ENCODE results near the gene STX3. TPM values are rescaled to one million over a fixed set of nuclear protein-coding genes. Genes with fewer than 3 reads are reported as not detected.
A peak's percentile ranks its signal among the peaks of the same experiment; 100 is the strongest.

The STX3 gene
- 10 to 100 TPM in 4 of 5 donors, 1 to 10 TPM in 1; 8.9 to 13.3 (median 11.4) TPM for total RNA-seq
- total RNA-seq (2013), result 14.5 TPM
- 8.5 to 33.8 (median 21.1) reads per million in 29 experiments for total RNA-seq

DNA sequence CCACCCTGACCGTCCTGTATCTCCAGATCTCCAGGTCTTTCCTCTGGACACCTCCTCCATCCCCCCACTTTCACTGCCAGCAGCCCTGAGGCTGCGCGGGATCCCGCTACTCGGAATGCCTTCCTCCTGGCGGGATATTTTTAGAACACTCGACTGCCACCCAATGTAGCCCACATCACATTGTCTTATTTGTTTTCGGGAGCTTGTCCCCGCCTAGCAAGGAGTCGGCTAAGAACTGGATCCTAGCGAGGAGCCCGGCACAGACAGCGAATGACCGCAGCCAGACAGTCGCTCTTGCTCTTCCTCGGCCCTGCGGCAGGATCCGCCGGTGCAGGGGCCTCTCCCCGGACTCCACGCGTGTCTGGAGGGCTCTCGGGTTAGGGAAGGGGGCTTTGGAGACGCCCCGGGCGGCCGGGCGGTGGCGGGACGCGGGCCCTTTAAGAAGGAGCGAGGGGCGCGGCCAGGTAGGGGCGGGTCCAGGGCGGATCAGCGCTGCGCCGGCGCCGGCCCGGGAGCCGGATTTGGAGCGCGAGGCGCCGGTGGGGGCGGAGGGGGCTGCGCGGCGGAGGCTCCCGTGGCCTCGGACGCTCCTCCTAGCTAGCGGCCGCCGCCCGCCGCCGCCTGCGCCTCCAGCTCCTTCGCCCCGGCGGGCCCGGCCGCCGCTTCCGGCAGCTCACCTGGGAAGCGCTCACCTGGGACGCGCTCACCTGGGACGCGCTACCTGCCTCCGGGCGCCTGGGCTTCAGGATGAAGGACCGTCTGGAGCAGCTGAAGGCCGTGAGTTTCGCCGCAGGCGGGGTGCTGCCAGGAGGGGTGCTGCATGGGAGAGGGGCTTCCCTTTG is at the start of gene STX3:
STX3 (plus strand) TSS at position 518 of the 842 bp plus-strand sequence; CDS start at position 748, 230 bp downstream.
- Mint-ChIP-seq H3K4me3 (peak within 1 kb of the TSS; percentile 83 to 95 (median 89)), H3K27me3 (peaks cover 3 to 5% of the 10 kb centered on the region in 2 donors), H3K4me1 (peaks cover 28 to 36% (median 29%) of the 10 kb centered on the region in 3 donors), H3K27ac (peak within 1 kb of the TSS; percentile 73 to 83), H3K9me3 (no peaks in the 10 kb centered on the region), H3K36me3 (no peaks in the 10 kb centered on the region)
- no peaks in the 10 kb centered on the region for H3K9me3 ChIP-seq
- H3K36me3 ChIP-seq (ENCODE audit: control insufficient read depth in 2 of 2, extremely low read depth in 1 of 2, insufficient read depth in 1 of 2, low read length in 1 of 2), result no peaks in the 10 kb centered on the region
- ChIA-PET CTCF (interaction anchor here (0.5 to 3.6 kb wide), 13 partner anchors 11 to 198 kb away, joined by 3 to 28 read pairs (median 6); partner anchors contain the start of gene MRPL16 (in 1 of the 2)), POLR2A (no interaction called here)
- ATAC-seq (replicated peaks in 1 of 4) (peak; percentile 89 to 92 (median 90)), DNase-seq (peak; percentile 35 to 80 (median 61))
- H3K4me1 ChIP-seq (ENCODE audit: control insufficient read depth in 1 of 2, extremely low read depth in 1 of 2, insufficient read depth in 2 of 2, low read length in 2 of 2), result peaks cover 6 to 24% of the 10 kb centered on the region in 2 experiments
- H3K27me3 ChIP-seq (replicated peaks in 1 of 2; ENCODE audit: control insufficient read depth in 2 of 2, extremely low read depth in 1 of 2, insufficient read depth in 2 of 2, low read length in 1 of 2), result peaks cover 0 to 3% of the 10 kb centered on the region in 2 experiments
- H3K4me3 ChIP-seq (ENCODE audit: control insufficient read depth in 1 of 2, extremely low read depth in 1 of 2, low read length in 1 of 2), result peak within 1 kb of the TSS; percentile 70 to 96
- peak within 1 kb of the TSS; percentile 1 for H3K27ac ChIP-seq (ENCODE audit: low read length)
- under 1% methylated on average over 73 of the region's 80 CpGs for WGBS (ENCODE audit: insufficient coverage)

DNA sequence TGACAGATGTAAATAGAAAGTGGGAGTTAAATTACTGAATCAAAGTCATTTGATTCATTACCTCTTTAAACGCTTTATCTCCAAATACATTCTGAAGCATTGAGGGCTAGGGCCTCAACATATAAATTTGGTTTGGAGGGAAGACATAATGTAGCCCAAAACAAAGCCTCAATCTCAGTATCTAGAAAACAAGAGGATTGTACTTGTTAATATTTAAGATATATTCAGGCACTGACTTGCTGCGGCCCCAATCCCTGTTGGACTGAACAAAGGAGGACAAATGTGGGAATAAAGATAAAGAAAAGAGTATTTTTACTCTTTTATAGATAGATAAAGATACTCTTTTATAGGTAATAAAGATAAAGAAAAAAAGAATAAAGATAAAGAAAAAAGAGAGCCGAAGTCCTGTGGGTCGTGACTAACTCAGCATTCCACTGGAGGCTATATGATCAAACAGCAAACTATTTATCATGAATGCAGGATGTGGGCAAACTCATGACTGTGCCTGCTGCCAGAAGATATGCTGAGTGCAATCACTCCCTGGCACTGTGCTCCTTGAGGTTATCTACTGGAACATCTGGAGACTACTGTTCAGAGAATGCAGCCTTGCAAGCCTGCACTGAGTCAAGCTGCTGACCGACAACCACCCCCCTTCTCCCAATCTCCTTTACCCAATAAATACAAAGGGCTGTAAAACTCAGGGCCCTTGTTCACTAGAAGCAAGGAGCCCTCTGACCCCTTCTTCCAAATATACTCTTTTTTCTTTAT is 48.5 kb upstream of the STX3 start:
- no peak for ATAC-seq (replicated peaks in 1 of 4)
- WGBS (ENCODE audit: insufficient coverage), result no CpG with 5 or more reads among the region's 5 CpGs
- Histone ChIP-seq H3K4me3 (ENCODE audit: control insufficient read depth in 1 of 2, extremely low read depth in 1 of 2, low read length in 1 of 2) (no peak overlapping the region), H3K27ac (ENCODE audit: low read length) (no peak overlapping the region), H3K27me3 (replicated peaks in 1 of 2; ENCODE audit: control insufficient read depth in 2 of 2, extremely low read depth in 1 of 2, insufficient read depth in 2 of 2, low read length in 1 of 2) (peaks cover 0 to 12% of the 10 kb centered on the region in 2 experiments), H3K36me3 (ENCODE audit: control insufficient read depth in 2 of 2, extremely low read depth in 1 of 2, insufficient read depth in 1 of 2, low read length in 1 of 2) (no peaks in the 10 kb centered on the region), H3K4me1 (ENCODE audit: control insufficient read depth in 1 of 2, extremely low read depth in 1 of 2, insufficient read depth in 2 of 2, low read length in 2 of 2) (no peaks in the 10 kb centered on the region), H3K9me3 (no peaks in the 10 kb centered on the region)
- Mint-ChIP-seq H3K27ac (no peak overlapping the region), H3K27me3 (peaks cover 24 to 25% of the 10 kb centered on the region in 2 donors), H3K4me1 (no peaks in the 10 kb centered on the region), H3K36me3 (no peaks in the 10 kb centered on the region), H3K4me3 (no peak overlapping the region), H3K9me3 (peaks cover 0 to 3% (median 0%) of the 10 kb centered on the region in 3 donors)
- ChIA-PET CTCF (no interaction called here), POLR2A (no interaction called here)
- DNase-seq, result no peak

DNA sequence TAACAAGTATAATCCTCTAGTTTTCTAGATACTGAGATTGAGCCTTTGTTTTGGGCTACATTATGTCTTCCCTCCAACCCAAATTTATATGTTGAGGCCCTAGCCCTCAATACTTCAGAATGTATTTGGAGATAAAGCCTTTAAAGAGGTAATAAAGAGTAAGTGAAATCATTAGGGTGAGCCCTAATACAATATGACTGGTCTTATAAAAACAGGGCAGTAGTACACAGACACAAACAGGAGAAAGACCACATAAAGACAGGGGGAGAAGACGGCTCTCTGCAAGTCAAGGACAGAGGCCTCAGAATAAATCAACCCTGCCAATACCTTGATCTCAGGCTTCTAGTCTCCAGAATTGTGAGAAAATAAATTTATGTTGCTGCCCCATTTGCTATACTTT is 47.8 kb upstream of the STX3 start:
- ATAC-seq (replicated peaks in 1 of 4) (no peak), DNase-seq (no peak)
- Histone ChIP-seq H3K9me3 (no peaks in the 10 kb centered on the region), H3K4me1 (ENCODE audit: control insufficient read depth in 1 of 2, extremely low read depth in 1 of 2, insufficient read depth in 2 of 2, low read length in 2 of 2) (no peaks in the 10 kb centered on the region), H3K27me3 (replicated peaks in 1 of 2; ENCODE audit: control insufficient read depth in 2 of 2, extremely low read depth in 1 of 2, insufficient read depth in 2 of 2, low read length in 1 of 2) (peaks cover 0 to 12% of the 10 kb centered on the region in 2 experiments), H3K4me3 (ENCODE audit: control insufficient read depth in 1 of 2, extremely low read depth in 1 of 2, low read length in 1 of 2) (no peak overlapping the region), H3K36me3 (ENCODE audit: control insufficient read depth in 2 of 2, extremely low read depth in 1 of 2, insufficient read depth in 1 of 2, low read length in 1 of 2) (no peaks in the 10 kb centered on the region), H3K27ac (ENCODE audit: low read length) (no peak overlapping the region)
- ChIA-PET POLR2A (no interaction called here), CTCF (no interaction called here)
- H3K27me3 Mint-ChIP-seq, result peaks cover 21 to 22% of the 10 kb centered on the region in 2 donors
- H3K36me3 Mint-ChIP-seq, result no peaks in the 10 kb centered on the region
- no CpG with 5 or more reads among the region's 1 CpG for WGBS (ENCODE audit: insufficient coverage)
- peaks cover 0 to 3% (median 0%) of the 10 kb centered on the region in 3 donors for H3K9me3 Mint-ChIP-seq
- no peak overlapping the region for H3K27ac Mint-ChIP-seq
- H3K4me1 Mint-ChIP-seq, result no peaks in the 10 kb centered on the region
- no peak overlapping the region for H3K4me3 Mint-ChIP-seq

DNA sequence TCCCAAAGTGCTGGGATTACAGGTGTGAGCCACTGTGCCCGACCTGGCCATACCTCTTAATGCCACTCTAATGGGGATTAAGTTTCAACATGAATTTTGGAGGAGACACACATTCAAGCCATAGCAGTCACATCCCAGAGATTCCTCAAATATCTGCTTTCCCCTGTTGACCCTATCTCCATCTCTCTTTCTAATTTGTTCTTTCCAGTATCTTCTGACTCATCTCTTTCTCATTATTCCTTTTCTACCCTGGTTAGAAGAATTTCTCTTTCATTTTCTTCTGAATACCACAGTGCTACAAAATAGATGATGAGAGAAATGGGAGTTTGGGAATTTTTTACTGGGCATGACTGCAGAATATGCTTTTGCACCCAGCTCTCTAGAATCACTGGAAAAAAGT is 46.6 kb upstream of the STX3 start:
- ChIA-PET CTCF (no interaction called here), POLR2A (no interaction called here)
- Mint-ChIP-seq H3K27me3 (peaks cover 24 to 27% of the 10 kb centered on the region in 2 donors), H3K4me3 (no peak overlapping the region), H3K4me1 (no peaks in the 10 kb centered on the region), H3K9me3 (peaks cover 0 to 3% (median 0%) of the 10 kb centered on the region in 3 donors), H3K36me3 (no peaks in the 10 kb centered on the region), H3K27ac (no peak overlapping the region)
- Histone ChIP-seq H3K36me3 (ENCODE audit: control insufficient read depth in 2 of 2, extremely low read depth in 1 of 2, insufficient read depth in 1 of 2, low read length in 1 of 2) (no peaks in the 10 kb centered on the region), H3K9me3 (no peaks in the 10 kb centered on the region), H3K4me1 (ENCODE audit: control insufficient read depth in 1 of 2, extremely low read depth in 1 of 2, insufficient read depth in 2 of 2, low read length in 2 of 2) (no peaks in the 10 kb centered on the region), H3K4me3 (ENCODE audit: control insufficient read depth in 1 of 2, extremely low read depth in 1 of 2, low read length in 1 of 2) (no peak overlapping the region), H3K27ac (ENCODE audit: low read length) (no peak overlapping the region), H3K27me3 (replicated peaks in 1 of 2; ENCODE audit: control insufficient read depth in 2 of 2, extremely low read depth in 1 of 2, insufficient read depth in 2 of 2, low read length in 1 of 2) (peaks cover 0 to 12% of the 10 kb centered on the region in 2 experiments)
- ATAC-seq (replicated peaks in 1 of 4) (no peak), DNase-seq (no peak)
- WGBS (ENCODE audit: insufficient coverage), result no CpG with 5 or more reads among the region's 1 CpG

DNA sequence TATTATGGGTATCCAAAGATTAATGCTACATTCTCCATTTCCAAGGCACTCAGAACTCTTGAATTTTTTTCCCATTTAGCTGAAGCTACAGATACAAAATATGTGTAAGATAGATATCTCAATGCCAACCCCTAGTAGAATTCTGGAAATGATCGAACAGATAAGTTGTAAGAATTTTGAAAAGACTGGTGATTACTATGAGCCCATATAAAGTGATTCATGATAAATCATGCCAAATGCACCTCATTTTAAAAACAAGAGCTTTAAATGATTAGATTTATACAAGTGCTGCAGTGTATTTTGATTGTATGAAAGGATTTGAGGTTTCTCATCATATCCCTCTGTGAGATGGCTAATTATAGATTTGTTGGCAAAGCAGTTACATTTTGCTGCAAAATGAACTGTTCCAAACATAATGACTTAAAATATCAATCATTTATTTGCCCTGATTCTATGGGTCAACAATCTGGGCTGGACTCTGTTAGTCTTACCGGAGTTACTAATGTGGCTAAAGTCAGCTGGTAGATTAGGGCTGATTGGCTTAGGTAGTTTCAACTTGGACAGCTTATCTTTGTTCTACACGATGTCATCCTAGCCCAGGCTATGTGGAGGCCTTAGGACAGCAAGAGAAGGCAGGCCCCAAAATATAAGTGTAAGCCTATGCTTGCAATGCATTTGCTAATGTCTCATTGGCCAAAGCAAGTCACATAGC is 44.9 kb upstream of the STX3 start:
- DNase-seq (no peak), ATAC-seq (replicated peaks in 1 of 4) (no peak)
- 75% methylated on average over 2 of the region's 3 CpGs for WGBS (ENCODE audit: insufficient coverage)
- no peak overlapping the region for H3K27ac ChIP-seq (ENCODE audit: low read length)
- peaks cover 0 to 12% of the 10 kb centered on the region in 2 experiments for H3K27me3 ChIP-seq (replicated peaks in 1 of 2; ENCODE audit: control insufficient read depth in 2 of 2, extremely low read depth in 1 of 2, insufficient read depth in 2 of 2, low read length in 1 of 2)
- no peaks in the 10 kb centered on the region for H3K4me1 ChIP-seq (ENCODE audit: control insufficient read depth in 1 of 2, extremely low read depth in 1 of 2, insufficient read depth in 2 of 2, low read length in 2 of 2)
- Mint-ChIP-seq H3K27me3 (peaks cover 19 to 25% of the 10 kb centered on the region in 2 donors), H3K27ac (no peak overlapping the region), H3K4me3 (no peak overlapping the region), H3K4me1 (no peaks in the 10 kb centered on the region), H3K36me3 (no peaks in the 10 kb centered on the region), H3K9me3 (no peaks in the 10 kb centered on the region)
- no peaks in the 10 kb centered on the region for H3K9me3 ChIP-seq
- H3K4me3 ChIP-seq (ENCODE audit: control insufficient read depth in 1 of 2, extremely low read depth in 1 of 2, low read length in 1 of 2), result no peak overlapping the region
- POLR2A ChIA-PET, result no interaction called here
- no peaks in the 10 kb centered on the region for H3K36me3 ChIP-seq (ENCODE audit: control insufficient read depth in 2 of 2, extremely low read depth in 1 of 2, insufficient read depth in 1 of 2, low read length in 1 of 2)
- CTCF ChIA-PET, result no interaction called here

DNA sequence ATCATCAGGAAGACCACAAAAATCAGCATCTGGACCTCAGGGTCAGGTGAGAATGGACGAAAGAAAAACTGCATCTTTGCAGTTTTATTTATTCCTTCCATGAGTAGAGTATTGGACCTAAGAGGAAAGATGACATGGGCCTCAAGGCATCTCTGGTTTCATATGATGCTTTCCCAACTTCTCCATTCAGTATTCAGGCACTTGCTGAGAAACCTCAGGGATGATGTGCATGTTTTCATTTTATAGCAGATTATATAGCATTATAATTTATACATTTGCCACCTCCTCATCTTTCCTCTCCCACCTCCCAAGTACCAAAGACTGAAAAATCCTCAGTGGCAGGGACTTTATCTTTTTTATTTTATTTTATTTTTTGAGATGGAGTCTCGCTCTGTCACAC is 41.4 kb upstream of the STX3 start, which contains the start of gene OR10V1:
OR10V1 (minus strand) TSS at position 101 of the 400 bp plus-strand sequence; CDS start at position 101, 0 bp downstream.
- ATAC-seq (replicated peaks in 1 of 4), result no peak
- Histone ChIP-seq H3K27me3 (replicated peaks in 1 of 2; ENCODE audit: control insufficient read depth in 2 of 2, extremely low read depth in 1 of 2, insufficient read depth in 2 of 2, low read length in 1 of 2) (peaks cover 0 to 5% of the 10 kb centered on the region in 2 experiments), H3K27ac (ENCODE audit: low read length) (no peak within 1 kb of the TSS), H3K4me1 (ENCODE audit: control insufficient read depth in 1 of 2, extremely low read depth in 1 of 2, insufficient read depth in 2 of 2, low read length in 2 of 2) (no peaks in the 10 kb centered on the region), H3K36me3 (ENCODE audit: control insufficient read depth in 2 of 2, extremely low read depth in 1 of 2, insufficient read depth in 1 of 2, low read length in 1 of 2) (no peaks in the 10 kb centered on the region), H3K9me3 (no peaks in the 10 kb centered on the region), H3K4me3 (ENCODE audit: control insufficient read depth in 1 of 2, extremely low read depth in 1 of 2, low read length in 1 of 2) (no peak within 1 kb of the TSS)
- no peaks in the 10 kb centered on the region for H3K9me3 Mint-ChIP-seq
- CTCF ChIA-PET, result no interaction called here
- no peak within 1 kb of the TSS for H3K27ac Mint-ChIP-seq
- peaks cover 16 to 25% of the 10 kb centered on the region in 2 donors for H3K27me3 Mint-ChIP-seq
- POLR2A ChIA-PET, result no interaction called here
- H3K36me3 Mint-ChIP-seq, result no peaks in the 10 kb centered on the region
- H3K4me3 Mint-ChIP-seq, result no peak within 1 kb of the TSS
- WGBS (ENCODE audit: insufficient coverage), result no CpG with 5 or more reads among the region's 2 CpGs
- no peaks in the 10 kb centered on the region for H3K4me1 Mint-ChIP-seq
- DNase-seq, result no peak
